HG02852 (cell line): ENCODE data around the gene CFAP46.
"Not testable (repeated sequence)": the region's sequence is repeated elsewhere in the genome, so short reads cannot be mapped to it uniquely, and the experiment has no call there.

Source experiments
- ATAC-seq: cut with Tn5 transposase; IDR thresholded peaks from one replicate; pipeline ENCODE4 v1.9.1; 2021; ENCODE audit warnings: mild to moderate bottlenecking, moderate library complexity; ENCODE audit not compliant: unreplicated experiment

The CFAP46 gene

GRCh38 chr10:132810807-132811700 lies 131.3 kb downstream of the CFAP46 start:
- ATAC-seq = no peak

GRCh38 chr10:132810141-132810806 lies 132.1 kb downstream of the CFAP46 start:
- ATAC-seq = no peak

- no peak for ATAC-seq
Observed at GRCh38 chr10:132809232-132810140, 132.9 kb downstream of the CFAP46 start.

GRCh38 chr10:132808383-132809231 lies 133.8 kb downstream of the CFAP46 start:
- no peak for ATAC-seq

- no peak for ATAC-seq
Observed at GRCh38 chr10:132807621-132808049, 134.7 kb downstream of the CFAP46 start.

GRCh38 chr10:132806561-132807003 lies 135.8 kb downstream of the CFAP46 start:
- ATAC-seq = no peak

- ATAC-seq = no peak
Observed at GRCh38 chr10:132806110-132806509, 136.3 kb downstream of the CFAP46 start.

- ATAC-seq = no peak
Observed at GRCh38 chr10:132805599-132805998, 136.8 kb downstream of the CFAP46 start.

- no peak for ATAC-seq
Observed at GRCh38 chr10:132804785-132805426, 137.5 kb downstream of the CFAP46 start.

- ATAC-seq = no peak
Observed at GRCh38 chr10:132804287-132804686, 138.1 kb downstream of the CFAP46 start.

- ATAC-seq = no peak
Observed at GRCh38 chr10:132803416-132804210, 138.8 kb downstream of the CFAP46 start.

- no peak for ATAC-seq
Observed at GRCh38 chr10:132802694-132803320, 139.6 kb downstream of the CFAP46 start.

- ATAC-seq = no peak
Observed at GRCh38 chr10:132802048-132802447, 140.3 kb downstream of the CFAP46 start.

GRCh38 chr10:132799865-132800264 lies 142.5 kb downstream of the CFAP46 start:
- no peak for ATAC-seq

GRCh38 chr10:132798876-132799275 lies 143.5 kb downstream of the CFAP46 start:
- no peak for ATAC-seq

GRCh38 chr10:132798403-132798802 lies 144.0 kb downstream of the CFAP46 start:
- no peak for ATAC-seq

GRCh38 chr10:132797986-132798385 lies 144.4 kb downstream of the CFAP46 start:
- ATAC-seq = not testable (repeated sequence)

- no peak for ATAC-seq
Observed at GRCh38 chr10:132796846-132797245, 145.5 kb downstream of the CFAP46 start.
